ENCODE measurements around the gene FOXN3.

Gene FOXN3

DNA sequence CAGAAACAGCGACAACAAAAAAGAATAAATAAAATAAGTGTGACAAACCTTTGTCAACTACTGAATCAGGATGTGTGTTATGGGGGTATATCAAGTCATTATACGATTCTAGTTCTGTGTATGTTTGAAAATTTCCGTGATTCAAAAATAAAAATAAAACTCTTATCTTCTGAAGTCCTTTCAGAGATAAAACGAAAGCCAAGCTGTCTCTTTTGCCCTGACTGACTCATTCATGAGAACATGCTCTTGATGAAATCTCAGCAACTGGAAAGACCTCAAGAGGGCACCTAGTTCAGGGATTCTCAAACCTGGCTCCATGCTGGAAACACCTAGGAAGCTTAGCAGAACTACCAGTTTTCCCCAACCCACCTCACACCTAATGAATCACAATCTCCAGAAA is 9.2 kb downstream of the FOXN3 start:
- no peak for DNase-seq

DNA sequence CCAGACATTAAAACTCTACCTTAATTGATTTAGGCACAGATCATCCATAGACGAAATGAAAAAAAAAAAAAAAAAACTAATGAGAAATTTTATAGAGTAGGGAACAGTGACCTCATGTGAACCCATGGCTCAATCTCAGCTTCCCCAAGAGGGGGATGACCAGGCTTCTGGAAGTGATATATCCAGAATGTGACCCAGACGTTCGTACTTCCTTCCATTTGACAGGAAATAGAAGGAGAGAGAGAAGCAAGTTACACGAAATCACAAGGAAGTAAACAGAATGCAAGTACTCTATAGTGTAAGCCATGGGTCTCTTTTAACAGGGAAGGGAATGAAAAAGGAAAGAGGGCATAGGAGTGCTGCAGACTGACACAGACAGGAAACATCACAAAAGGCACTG is 10.1 kb downstream of the FOXN3 start:
- DNase-seq, result no peak

DNA sequence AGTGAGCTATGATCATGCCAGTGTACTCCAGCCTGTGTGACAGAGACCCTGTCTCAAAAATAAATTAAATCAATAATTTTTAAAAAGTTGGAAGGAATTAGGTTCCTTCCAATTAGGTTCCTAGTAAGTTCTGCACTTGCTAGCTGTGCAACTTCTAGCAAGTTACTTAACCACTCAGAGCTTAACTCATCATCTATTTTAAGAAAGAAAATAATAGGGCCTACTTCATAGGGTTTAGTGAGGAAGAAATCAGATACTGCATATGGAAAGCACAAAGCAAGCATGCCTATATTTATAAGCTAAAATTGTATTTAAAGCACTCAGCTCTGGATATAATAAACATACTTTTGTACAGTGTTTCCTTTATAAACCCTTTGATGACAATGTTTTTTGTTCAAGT is 10.7 kb downstream of the FOXN3 start:
- no peak for DNase-seq

DNA sequence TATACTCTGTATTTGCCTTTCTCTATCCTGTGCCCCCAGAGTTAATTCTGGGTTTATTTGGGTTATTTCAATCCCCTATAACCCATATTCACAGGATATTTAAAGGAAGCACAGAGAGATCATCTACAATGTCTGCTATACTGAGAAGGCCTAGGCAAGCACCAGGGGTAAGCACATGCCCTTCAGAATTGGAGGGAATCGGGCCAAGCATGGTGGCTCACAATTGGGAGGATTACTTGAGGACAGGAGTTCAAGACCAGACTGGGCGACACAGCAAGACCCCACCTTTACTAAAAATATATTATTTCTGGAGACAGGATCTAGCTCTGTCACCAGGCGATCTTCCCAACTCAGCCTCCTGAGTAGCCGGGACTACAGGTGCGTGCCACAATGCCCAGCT is 11.3 kb downstream of the FOXN3 start:
- no peak for DNase-seq

DNA sequence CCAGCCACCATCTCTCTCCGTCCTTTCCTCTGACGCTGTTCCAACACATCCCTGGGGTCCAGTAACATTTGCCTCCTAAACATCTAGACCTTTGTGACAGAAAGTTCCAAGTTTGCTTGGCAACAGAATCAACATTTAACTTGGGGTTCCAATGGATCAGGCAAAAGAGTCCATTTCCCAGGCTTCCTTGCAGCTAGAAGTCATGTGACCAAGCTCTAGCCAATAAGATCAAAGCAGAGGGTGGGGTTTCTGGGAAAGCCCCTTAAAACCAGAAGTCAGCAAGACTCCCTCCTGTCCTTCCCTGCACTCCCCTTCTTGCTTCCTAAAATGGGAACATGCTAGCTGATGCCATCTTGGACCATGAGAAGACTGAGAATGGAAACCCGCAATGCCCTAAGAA is 14.7 kb downstream of the FOXN3 start:
- DNase-seq, result no peak

DNA sequence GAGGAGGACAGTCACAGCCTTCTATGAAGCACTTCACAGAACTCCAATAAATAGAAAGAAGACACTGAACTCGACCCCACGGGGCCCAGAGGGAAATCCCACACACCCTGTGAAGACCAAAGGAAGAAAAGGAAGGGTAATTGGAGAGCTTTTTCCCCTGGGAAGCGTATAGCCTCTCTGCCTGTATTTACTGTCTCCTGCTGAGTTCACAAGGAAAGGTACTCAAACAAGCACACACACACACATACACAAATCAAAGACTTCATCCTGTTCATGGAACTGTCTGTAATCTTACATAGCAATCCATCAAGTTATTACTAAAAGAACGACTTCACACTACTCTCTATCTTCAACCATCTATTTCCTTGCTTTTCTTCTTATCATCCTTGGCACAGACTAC is 15.3 kb downstream of the FOXN3 start:
- DNase-seq, result no peak

DNA sequence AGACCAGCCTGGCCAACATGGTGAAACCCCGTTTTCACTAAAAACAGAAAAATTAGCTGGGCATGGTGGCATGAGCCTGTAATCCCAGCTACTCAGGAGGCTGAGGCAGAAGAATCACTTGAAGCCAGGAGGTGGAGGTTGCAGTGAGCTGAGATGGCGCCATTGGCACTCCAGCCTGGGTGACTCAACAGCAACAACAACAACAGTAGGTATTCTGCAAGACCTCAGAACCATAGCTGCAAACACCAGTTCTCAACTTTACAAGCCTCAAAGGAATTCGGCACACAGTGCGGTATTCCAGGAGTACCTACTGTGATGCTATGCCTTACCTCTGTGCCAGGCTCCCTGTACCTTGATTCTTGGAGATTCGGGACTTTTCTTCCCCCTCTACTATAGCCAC is 15.8 kb downstream of the FOXN3 start:
- no peak for DNase-seq

DNA sequence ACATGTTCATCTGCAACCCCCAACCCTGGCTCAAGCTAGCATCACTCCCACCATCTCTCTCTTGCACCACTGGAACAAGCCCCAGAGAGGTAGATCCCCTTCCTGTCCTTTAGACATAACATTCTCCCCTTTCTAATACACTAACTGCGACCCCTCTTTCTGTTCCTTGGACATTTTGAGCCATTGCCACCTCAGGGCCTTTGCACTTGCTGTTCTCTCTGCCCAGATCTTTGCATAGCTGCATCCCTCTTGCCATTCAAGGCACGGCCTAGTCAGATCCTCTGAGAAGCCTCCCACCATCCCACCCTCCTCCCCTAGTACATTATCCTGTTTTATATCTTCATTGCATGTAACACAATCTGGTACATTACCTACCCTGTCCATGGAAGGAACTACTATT is 16.5 kb downstream of the FOXN3 start:
- DNase-seq, result no peak

DNA sequence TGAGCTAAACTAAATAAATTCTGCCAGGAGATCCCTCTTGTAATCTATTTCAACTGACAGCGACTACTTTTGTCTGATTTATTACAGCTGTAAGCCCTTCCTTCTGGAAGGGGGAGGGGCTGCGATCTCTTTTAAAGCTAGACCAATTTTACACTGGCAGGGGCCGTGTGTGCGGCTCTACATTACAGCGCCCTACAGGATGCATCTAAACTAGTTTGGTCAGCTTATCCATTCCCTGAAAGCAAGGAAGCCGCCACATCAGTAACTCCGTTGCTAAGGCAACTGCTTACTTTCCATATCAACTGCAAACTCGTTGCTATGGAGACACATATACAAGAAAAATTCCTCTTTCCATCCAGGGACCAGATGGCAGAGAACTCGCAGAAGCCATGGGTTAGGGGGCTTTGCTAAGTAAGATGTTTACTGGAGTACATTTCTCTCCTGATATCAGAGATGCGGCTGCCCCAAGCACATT is 17.4 kb downstream of the FOXN3 start:
- no peak for DNase-seq

DNA sequence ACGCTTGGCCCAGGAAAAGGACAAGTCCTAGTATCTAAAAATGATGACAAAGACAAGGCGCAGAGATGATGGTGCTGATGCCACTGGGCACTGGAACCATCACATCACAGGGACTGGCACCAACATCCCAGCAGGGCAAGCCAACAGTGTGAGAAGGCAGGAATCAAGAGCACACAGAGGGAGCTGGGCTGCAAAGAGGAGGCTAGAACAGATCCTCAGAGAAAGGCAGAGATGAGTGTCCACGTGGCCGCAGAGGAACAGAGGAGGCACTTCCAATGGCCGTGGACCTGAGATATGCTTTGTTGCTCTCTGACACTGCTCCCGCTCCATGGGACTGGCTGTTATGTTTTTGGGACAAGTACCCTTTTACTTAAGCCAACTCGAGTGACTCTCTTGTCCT is 17.9 kb downstream of the FOXN3 start:
- DNase-seq, result no peak

DNA sequence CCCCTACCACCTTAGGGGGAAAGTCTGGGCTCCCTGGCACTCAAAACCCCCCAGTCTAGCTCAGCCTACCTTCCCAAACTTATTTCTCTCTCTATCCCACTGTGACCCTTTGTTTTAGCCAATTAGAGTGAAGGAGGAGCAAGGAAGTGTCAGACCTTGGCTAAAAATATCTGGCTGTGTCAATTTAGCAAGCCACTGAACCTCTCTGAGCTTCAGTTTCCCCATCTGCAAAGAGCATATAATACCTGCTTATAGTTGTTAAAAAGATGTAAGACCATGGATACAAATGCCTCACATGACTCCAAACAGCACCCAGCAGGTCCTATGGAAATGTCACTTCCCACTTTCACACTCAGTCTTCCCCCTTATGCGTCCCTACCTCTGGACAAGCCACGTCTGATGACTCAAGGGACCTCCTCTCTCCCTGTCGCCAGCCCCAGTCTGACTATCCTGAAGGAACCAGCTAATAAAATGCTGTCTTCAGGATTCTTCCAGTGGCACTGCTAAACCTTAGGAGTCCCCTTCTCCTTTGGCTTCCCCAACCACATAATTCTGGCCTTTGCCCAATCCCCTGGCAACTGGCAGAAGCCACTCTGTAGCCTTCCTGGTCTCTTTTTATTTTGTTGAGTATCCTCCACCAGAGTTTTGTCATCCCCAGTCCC is 19.3 kb downstream of the FOXN3 start:
- no peak for DNase-seq

DNA sequence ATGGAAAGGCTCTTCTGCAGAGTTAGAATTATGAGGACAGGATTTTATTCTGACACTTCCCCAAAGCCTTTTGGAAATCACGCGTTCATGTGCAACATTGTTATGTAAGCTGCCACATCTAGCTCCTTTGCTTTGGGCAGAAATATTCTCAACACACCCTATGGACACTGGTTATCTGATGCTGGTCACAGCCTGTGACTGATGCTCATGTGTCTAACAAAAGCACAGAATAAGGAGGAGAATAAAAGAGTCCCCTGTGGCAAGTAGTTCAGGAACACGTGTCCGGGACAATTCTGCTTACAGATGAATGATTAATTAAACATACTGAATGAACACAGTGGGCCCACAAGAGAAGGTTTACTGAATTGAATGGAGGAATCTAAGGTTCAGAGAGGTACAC is 22.1 kb downstream of the FOXN3 start:
- DNase-seq, result no peak

DNA sequence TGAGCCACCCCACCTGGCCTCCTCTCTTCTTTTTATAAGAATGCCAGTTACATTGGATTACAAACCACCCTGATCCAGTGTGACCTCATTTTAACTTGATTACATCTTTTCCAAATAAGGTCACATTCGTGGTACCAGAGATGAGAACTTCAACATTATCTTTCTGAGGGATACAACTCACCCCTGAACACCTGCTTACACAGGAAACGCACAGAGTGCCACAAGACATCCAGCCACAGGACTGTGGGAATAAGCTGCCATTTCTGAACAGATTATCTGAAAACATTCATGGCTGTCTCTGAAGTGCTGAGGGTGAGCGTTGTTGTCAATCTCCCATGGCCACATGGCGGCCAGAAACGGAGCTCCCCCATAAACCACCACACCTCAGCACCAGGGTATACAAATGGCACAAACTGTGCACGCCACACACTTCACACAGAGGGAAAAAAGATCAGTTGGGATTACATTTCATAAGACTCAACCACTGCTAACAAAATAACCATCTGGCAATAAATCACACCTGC is 23.7 kb downstream of the FOXN3 start:
- no peak for DNase-seq

DNA sequence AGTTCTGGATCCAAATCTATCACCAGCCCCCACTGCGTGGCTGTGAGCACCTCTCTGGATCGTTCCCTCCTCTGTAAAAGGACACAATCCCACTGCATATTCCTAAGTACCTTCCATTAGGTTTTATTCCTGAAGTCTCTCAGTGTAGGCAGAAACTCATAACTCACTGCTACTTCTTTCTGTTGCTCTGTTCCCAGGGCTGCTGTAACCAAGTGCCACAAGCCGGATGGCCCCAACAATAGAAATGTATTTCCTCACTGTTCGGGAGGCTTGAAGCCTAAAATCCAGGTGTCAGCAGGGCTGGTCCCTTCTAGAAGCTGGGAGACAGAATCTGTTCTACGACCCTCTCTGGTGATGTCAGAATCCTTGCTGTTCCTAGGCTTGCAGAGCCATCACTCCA is 24.9 kb downstream of the FOXN3 start:
- no peak for DNase-seq

DNA sequence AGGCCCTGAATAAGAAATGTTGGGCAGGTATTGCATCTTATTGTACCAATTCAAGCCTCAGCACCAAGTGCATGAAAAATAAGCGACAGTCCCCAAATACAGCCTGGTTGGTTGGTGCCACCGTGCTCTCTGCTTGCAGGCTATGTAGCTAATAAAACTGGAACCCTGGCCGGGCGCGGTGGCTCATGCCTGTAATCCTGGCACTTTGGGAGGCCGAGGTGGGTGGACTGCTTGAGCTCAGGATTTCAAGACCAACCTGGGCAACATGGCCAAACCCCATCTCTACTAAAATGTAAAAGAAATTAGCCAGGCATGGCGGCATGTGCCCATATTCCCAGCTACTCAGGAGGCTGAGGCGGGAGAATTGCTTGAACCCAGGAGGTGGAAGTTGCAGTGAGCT is 25.5 kb downstream of the FOXN3 start:
- no peak for DNase-seq

DNA sequence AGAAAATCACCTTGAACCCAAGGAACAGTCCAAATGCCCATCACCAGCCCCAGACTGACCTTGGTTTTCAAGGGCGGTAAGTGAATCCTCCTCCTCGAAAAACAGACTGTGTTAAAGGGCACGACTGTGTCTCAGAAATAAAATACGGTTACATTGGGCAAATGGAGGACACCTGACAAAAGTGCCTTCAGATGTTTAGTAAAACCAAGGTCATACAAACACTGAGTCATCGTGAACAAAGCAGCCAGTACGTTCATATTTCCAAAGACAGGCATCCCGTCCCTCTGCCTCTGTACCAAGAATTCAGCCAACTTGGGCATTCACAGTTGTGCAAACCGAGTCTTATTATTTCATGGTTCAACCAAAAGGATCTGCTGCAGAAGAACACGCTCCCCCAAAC is 25.9 kb downstream of the FOXN3 start:
- DNase-seq, result no peak

DNA sequence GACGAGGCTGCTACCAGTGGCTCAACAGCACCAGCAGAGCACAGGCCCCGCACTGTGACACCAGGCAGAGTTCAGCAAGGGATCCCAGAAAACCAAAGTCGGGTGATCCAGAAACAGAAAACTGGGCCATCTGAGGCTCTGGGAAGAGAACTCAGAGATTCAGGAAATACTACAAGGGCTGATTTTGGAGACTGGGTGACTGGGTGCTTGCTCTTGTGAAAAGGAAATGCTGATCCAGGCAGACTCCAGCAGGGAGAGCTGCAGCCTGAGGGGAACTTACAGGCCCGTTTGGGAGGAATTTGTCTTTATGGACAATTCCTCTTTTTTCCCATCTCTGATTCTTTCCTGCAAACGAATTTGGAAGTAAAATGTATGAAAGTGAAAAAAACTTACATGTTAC is 28.2 kb downstream of the FOXN3 start:
- DNase-seq, result no peak

DNA sequence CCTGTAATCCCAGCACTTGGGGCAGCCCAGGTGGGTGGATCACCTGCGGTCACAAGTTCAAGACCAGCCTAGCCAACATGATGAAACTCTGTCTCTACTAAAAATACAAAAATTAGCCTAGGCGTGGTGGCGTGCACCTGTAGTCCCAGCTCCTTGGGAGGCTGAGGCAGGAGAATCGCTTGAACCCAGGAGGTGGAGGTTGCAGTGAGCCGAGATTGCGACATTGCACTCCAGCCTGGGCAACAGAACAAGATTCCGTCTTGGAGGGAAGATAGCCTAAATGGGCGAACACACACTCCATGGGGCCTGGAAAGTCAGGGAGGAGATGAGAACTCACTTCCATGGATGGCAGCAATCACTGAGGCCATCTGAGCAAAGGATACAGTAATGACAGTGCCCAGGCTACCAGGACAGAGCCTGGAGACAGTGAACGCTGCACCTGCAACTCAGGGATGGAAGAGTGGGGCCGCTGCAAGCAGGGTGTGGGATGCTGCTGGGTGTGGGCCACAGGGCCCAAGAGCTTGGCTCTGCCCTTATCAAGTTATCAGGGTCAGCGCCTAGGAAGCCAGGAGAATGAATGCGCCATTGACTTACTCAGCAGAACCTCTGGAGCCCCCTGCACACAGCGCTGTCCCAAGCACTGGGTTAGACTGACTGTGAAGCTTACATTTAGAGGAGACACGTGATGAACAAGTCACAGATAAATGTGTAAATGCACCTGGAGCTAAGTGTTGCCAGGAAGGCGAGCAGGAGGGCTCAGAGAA is 28.9 kb downstream of the FOXN3 start:
- DNase-seq, result no peak

DNA sequence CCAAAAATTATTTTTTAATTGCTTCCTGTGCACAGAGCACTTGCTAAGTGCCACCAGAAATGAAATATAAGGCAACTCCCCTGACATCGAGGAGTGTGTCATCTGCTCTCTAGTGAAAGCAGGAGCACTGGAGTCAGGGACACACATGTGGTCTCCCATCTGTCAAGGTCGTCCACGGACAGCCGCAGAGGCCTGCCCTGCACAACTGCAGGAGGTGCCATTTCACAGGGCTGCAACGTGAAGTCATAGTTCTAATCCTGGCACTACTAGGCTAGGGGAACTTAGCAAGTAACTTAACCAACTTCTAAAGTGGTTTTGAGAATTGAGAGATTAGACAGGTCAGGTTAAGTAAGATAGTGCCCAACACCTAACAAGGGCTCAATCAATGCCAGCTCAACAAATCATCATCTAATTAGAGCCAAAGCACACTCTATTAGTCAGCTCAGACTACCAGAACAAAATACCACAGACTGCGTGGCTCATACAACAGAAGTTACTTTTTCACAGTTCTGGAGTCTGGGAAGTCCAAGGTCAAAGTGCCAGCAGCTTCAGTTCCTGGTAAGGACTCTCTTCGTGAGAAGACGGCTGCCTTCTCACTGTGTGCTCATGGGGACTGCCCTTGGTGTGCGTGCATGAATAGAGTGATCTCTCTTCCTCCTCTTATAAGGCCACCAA is 30.7 kb downstream of the FOXN3 start:
- DNase-seq, result no peak

DNA sequence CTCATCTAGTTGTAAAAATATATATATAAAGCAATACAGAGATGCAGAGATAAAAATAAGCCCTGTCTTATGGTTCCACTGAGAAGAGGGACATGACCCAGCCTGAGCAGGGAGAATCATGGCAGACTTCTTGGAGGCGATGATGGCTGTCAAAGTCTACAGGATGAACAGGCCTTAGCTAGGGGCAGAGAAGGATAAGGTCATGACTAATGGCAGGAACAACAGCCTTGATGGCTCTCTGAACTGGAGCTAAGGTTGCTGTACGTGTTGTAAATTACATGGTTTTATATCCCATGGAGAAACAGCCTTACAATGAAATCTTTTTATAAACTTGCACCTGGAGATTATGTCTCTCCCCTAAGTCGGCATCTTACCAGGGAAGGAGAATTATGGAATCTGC is 32.4 kb downstream of the FOXN3 start:
- DNase-seq, result no peak

DNA sequence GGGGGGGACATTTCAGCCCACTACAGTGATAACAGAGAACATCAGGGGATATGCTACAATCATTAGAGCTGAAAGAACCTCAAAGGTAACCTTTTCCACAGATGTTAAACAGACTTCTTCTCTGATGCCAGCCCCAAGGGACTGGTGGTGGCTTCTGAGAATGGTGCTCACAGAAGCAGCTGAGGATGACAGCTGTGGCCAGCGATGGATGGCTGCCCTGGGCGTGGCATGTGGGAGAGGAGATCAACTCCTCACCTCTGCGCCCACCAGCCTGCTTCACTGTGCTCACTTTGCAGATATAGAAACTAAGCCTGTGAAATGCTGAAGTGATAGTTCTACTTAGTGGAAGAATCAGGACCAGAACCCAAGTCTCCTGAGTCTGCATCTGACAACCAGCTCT is 33.0 kb downstream of the FOXN3 start:
- DNase-seq, result no peak

DNA sequence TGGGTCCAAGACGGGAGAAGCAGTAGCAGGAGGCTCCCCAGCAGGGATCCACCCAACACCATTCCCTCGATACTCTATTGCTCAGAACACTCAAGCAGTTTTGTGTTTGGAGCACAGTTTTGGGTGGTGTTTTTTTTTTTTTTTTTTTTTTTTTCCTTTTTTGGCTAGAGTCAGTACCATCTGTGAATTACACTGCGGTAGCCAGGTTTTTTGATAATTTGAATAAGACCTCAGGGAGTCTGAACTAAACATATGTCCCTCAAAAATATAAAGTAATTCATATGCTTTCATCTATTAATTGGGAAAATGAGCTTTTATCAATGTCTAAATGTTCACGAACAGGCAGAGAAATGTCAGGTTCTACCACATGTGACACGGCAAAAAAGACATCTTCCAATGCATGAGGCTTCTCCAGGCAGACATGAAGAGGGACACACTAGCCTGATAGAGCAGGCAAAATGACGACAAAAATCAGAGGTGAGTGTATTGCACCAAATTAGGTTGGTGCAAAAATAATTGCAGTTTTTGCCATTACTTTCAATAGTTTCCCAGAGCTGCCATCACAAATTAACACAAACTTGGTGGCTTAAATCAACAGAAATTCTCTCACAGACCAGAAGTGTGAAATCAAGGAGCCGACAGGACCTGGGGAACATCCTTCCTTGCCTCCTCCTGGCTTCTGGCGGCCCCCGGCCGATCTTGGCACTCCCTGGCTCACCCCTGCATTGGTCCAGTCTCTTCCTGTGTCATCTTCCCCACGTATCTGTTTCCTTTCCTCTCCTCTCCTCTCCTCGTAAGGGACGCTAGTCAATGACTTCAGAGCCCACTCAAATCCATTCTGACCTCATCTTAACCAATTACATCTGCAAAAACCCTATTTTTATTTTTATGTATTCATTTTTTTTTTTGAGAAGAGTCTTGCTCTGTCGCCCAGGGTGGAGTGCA is 33.9 kb downstream of the FOXN3 start:
- no peak for DNase-seq

DNA sequence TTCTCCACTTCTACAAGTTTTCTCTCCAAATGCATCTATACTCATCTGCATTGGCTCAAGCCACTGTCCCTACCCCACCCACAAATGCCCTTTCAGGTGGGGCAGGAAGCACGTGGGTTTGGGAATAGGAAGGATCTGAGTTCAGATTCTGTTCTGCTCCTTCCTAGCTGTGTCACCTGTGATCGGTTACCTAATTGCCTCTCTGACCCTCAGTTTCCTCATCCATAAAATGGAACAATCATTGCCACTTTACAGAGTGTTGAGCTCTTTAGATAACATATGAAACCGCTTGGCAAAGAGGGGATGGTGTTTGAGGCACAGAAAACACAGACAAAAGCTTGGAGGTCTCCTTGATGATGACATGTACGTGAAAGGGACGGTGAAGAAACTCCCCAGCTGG is 34.5 kb downstream of the FOXN3 start:
- no peak for DNase-seq

Data from activated CD8-positive, alpha-beta memory T cell treated with anti-CD3 and anti-CD28 coated beads, Interleukin-2, amount 50 U/mL, for 48 hours (primary cell).